AG04450 (cell line): ENCODE results near the gene GABRP. TPM values are rescaled to one million over a fixed set of nuclear protein-coding genes. Genes with fewer than 3 reads are reported as not detected.
A peak's percentile ranks its signal among the peaks of the same experiment; 100 is the strongest.

ENCODE experiments used
- CTCF ChIA-PET: fragments of 300-600, 350-600 bp; formaldehyde crosslinking; extraction: SDS; loops from one replicate; lab custom pipeline; 2022; ENCODE audit warnings: antibody characterized with exemption, inconsistent platforms; lab: Charles Lee
- POLR2A ChIA-PET: fragments of 350-600 bp; formaldehyde crosslinking; extraction: SDS; loops from one replicate; lab custom pipeline; 2021; ENCODE audit warnings: antibody characterized with exemption, inconsistent platforms; lab: Yijun Ruan, JAX
- DNase-seq: peaks from one replicate; pipeline ENCODE4 v3.0.0-alpha.2; 2011; ENCODE audit warnings: low read depth, low spot score
- H3K27ac ChIP-seq: one replicate; pipeline ENCODE4 v1.5.1; 2012; ENCODE audit warnings: low read depth, low read length, control low read depth
- H3K27me3 ChIP-seq: one replicate; pipeline ENCODE4 v1.6.0; 2012; ENCODE audit warnings: low read length; ENCODE audit not compliant: control insufficient read depth, insufficient read depth
- H3K4me3 ChIP-seq: 2 replicates; pipeline ENCODE4 v1.5.1; 2011; ENCODE audit warnings: mild to moderate bottlenecking, low read depth, low read length, control low read depth
- H3K9me3 ChIP-seq: 2 replicates; pipeline ENCODE4 v1.5.1; 2012; ENCODE audit warnings: low read length; ENCODE audit not compliant: control insufficient read depth, insufficient read depth
- CTCF ChIP-seq: IDR thresholded peaks from 2 replicates; pipeline ENCODE4 v1.5.1; 2011; ENCODE audit warnings: low read depth, low read length, control low read depth, inconsistent platforms
- polyA plus RNA-seq: library from polyadenylated mRNA; depleted of rRNA; stranded (reverse); fragments of >200 nt; gene quantifications from 2 replicates; pipeline ENCODE4 v1.2.3, GENCODE V29; 2011; rRNA removed

Gene GABRP
- polyA plus RNA-seq, 1 experiment: not detected

GRCh38 chr5:170860818-170861666 is 77.5 kb downstream of the GABRP start:
- Histone ChIP-seq H3K27me3 (no peaks in the 10 kb centered on the region), H3K9me3 (peaks cover 9% of the 10 kb centered on the region), H3K4me3 (0 out of 2 replicates have a peak overlapping the region, but pooled peaks have one; percentile 14), H3K27ac (no peak overlapping the region)
- no peak for DNase-seq
- POLR2A ChIA-PET: no interaction called here
- CTCF ChIA-PET: interaction anchor here (0.5 to 1.3 kb wide), 3 partner anchors 32 to 1294 kb away, joined by 3 to 5 read pairs (median 3); no protein-coding TSS in a partner anchor
- TF ChIP-seq CTCF: no peak

- TF ChIP-seq CTCF: no peak
- CTCF ChIA-PET: interaction anchor here (1.3 kb wide), 1 partner anchor 51 kb away, joined by 3 read pairs; no protein-coding TSS in a partner anchor
These were observed 78.1 kb downstream of the GABRP start for GRCh38 chr5:170861667-170861916.

GRCh38 chr5:170861917-170862766 is 78.6 kb downstream of the GABRP start, which contains the start of gene RANBP17:
RANBP17 (plus strand) TSS chr5:170862018.
- ChIA-PET POLR2A (no interaction called here), CTCF (no interaction called here)
- Histone ChIP-seq H3K27me3 (no peaks in the 10 kb centered on the region), H3K4me3 (peak within 1 kb of the TSS; percentile 69), H3K27ac (peak within 1 kb of the TSS; percentile 59), H3K9me3 (peaks cover 9% of the 10 kb centered on the region)
- no peak for TF ChIP-seq CTCF
- no peak for DNase-seq

More at GRCh38 chr5:170861667-170861916, 78.1 kb downstream of the GABRP start:
- POLR2A ChIA-PET: no interaction called here
- Histone ChIP-seq H3K9me3 (peaks cover 9% of the 10 kb centered on the region), H3K27me3 (no peaks in the 10 kb centered on the region), H3K27ac (no peak overlapping the region), H3K4me3 (peak overlapping the region; percentile 69; the same call in 1 of the 2 replicates)
- DNase-seq: no peak

GRCh38 chr5:170863646-170864045 is 80.1 kb downstream of the GABRP start:
- Histone ChIP-seq H3K27me3 (no peaks in the 10 kb centered on the region), H3K4me3 (no peak overlapping the region), H3K27ac (no peak overlapping the region), H3K9me3 (peaks cover 9% of the 10 kb centered on the region)
- TF ChIP-seq CTCF: no peak
- DNase-seq: peak; percentile 30
- POLR2A ChIA-PET: no interaction called here
- CTCF ChIA-PET: no interaction called here

Other genes starting within 250 kb of the GABRP start
- gene RANBP17, start 78.3 kb downstream of the GABRP start, polyA plus RNA-seq: 11.6 and 12.9 TPM in 2 replicates